MCF 10A (cell line): ENCODE data around the gene ADARB2. TPM values are rescaled to one million over a fixed set of nuclear protein-coding genes. Genes with fewer than 3 reads are reported as not detected.
"Not testable (repeated sequence)": the region's sequence is repeated elsewhere in the genome, so short reads cannot be mapped to it uniquely, and the experiment has no call there.

Experiments
- BruUV-seq: library from RNA; stranded (reverse); fragments of 400-500 nt; replicated peaks from 2 replicates; lab custom pipeline; 2021; lab: Mats Ljungman, UMichigan
- CTCF ChIA-PET: fragments of 300-600 bp; sonication (Branson Sonifier 250); formaldehyde crosslinking; extraction: SDS; loops from one replicate; lab custom pipeline; 2021; ENCODE audit warnings: antibody characterized with exemption, inconsistent platforms; lab: Yijun Ruan, JAX
- POLR2A ChIA-PET: fragments of 300-600, 350-650 bp; sonication (Branson Sonifier 250); formaldehyde crosslinking; extraction: SDS; loops from one replicate; lab custom pipeline; 2020; ENCODE audit warnings: antibody characterized with exemption, inconsistent platforms; lab: Yijun Ruan, JAX
- DNase-seq: peaks from one replicate; pipeline ENCODE4 v3.0.0-alpha.2; 2018; ENCODE audit not compliant: unreplicated experiment
- H3K27ac Mint-ChIP-seq: one replicate; pipeline ENCODE4 v1.8.0; 2022; ENCODE audit warnings: mild to moderate bottlenecking, low read depth, mixed read lengths; ENCODE audit not compliant: unreplicated experiment
- H3K27me3 Mint-ChIP-seq: one replicate; pipeline ENCODE4 v1.8.0; 2022; ENCODE audit warnings: mixed read lengths; ENCODE audit not compliant: insufficient read depth, unreplicated experiment
- H3K36me3 Mint-ChIP-seq: one replicate; pipeline ENCODE4 v1.8.0; 2022; ENCODE audit warnings: mild to moderate bottlenecking, moderate library complexity, mixed read lengths; ENCODE audit not compliant: insufficient read depth, unreplicated experiment
- H3K4me1 Mint-ChIP-seq: one replicate; pipeline ENCODE4 v1.8.0; 2022; ENCODE audit warnings: mixed read lengths; ENCODE audit not compliant: insufficient read depth, unreplicated experiment
- H3K4me3 Mint-ChIP-seq: one replicate; pipeline ENCODE4 v1.8.0; 2022; ENCODE audit warnings: mild to moderate bottlenecking, moderate library complexity, mixed read lengths; ENCODE audit not compliant: unreplicated experiment
- H3K9me3 Mint-ChIP-seq: one replicate; pipeline ENCODE4 v1.8.0; 2022; ENCODE audit warnings: mixed read lengths; ENCODE audit not compliant: unreplicated experiment
- CTCF ChIP-seq: fragments of 200-600 bp; IDR thresholded peaks from one replicate; pipeline ENCODE4 v1.8.0; 2022; ENCODE audit warnings: antibody characterized with exemption, mild to moderate bottlenecking; ENCODE audit not compliant: unreplicated experiment
- intact Hi-C: fragments of 100-400 bp; cut with micrococcal nuclease; formaldehyde crosslinking; loops from 2 replicates; pipeline ENCODE4 v1.14.1; 2022
- total RNA-seq: library from RNA; stranded (reverse); gene quantifications from 2 replicates; pipeline ENCODE4 v1.2.3, GENCODE V29; 2022

Gene ADARB2
- total RNA-seq, 1 experiment from 2014 or later = 0.96 TPM

- CTCF ChIA-PET = no interaction called here
- BruUV-seq = no TSS peak
These were observed 319.8 kb downstream of the ADARB2 start for GRCh38 chr10:1417574-1417973.

DNA sequence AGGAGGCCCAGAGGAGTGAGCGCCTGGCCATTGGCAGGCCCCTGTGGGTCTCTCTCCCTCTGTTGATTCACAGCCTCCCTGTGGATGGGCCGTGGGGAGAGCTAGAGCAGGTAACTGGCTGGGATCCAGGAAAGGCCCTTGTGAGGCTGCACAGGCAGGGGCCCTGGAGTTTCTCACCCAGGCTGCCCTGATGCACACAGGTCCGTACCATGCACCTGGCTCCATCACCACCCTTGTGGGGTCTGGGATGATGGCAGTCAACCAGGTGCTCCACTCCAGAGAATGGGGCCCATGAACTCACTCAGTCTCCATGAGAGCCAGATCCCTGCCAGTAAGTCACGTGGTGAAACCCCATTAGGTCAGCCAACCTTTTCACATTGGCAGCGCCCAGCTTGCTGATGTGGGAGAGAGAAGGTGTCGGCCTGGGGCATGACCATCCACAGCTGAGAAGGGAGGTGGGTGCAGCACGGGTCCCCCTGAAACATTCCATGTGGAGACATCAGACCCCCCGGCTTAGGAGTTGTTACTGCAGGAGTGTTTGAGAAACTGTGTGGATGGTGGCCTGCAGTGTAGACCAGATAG, 320.8 kb downstream of the ADARB2 start:
- intact Hi-C loops = no loop called here
- Mint-ChIP-seq H3K9me3 (peaks cover 13% of the 10 kb centered on the region), H3K27me3 (no peaks in the 10 kb centered on the region), H3K4me1 (peaks cover 6% of the 10 kb centered on the region), H3K36me3 (no peaks in the 10 kb centered on the region), H3K27ac (no peak overlapping the region), H3K4me3 (no peak overlapping the region)
- ChIA-PET CTCF (no interaction called here), POLR2A (interaction anchor here (0.7 kb wide), 1 partner anchor 1583 kb away, joined by 4 read pairs; no protein-coding TSS in a partner anchor)
- DNase-seq = no peak
- TF ChIP-seq CTCF = no peak
- no TSS peak for BruUV-seq

More at GRCh38 chr10:1417574-1417973, 319.8 kb downstream of the ADARB2 start:
- Mint-ChIP-seq H3K27ac (no peak overlapping the region), H3K4me1 (peaks cover 6% of the 10 kb centered on the region), H3K27me3 (no peaks in the 10 kb centered on the region), H3K36me3 (no peaks in the 10 kb centered on the region), H3K9me3 (peaks cover 13% of the 10 kb centered on the region), H3K4me3 (no peak overlapping the region)
- intact Hi-C loops = no loop called here
- POLR2A ChIA-PET = no interaction called here
- no peak for DNase-seq
- no peak for TF ChIP-seq CTCF

DNA sequence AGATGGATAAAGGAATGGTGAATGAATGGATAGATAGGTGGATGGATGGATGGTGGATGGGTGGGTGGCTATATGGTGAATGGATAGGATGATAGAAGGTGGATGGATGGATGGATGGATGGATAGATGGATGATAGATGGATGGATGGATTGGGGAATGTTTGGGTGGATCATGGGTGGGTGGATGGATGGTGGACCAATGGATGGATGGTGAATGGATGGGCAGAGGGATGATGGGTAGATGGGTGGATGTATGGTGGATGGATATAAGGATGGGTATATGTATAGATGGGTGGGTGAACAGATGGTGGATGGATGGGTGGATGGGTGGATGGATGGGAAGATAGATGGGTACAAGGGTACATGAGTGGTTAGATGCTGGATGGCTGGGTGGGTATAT, 322.4 kb downstream of the ADARB2 start:
- H3K4me1 Mint-ChIP-seq = no peaks in the 10 kb centered on the region
- ChIA-PET POLR2A (no interaction called here), CTCF (interaction anchor here (0.6 kb wide), 1 partner anchor 1523 kb away, joined by 4 read pairs; no protein-coding TSS in a partner anchor)
- no peak overlapping the region for H3K4me3 Mint-ChIP-seq
- intact Hi-C loops = no loop called here
- peaks cover 13% of the 10 kb centered on the region for H3K9me3 Mint-ChIP-seq
- no peak for TF ChIP-seq CTCF
- no peak overlapping the region for H3K27ac Mint-ChIP-seq
- no peaks in the 10 kb centered on the region for H3K27me3 Mint-ChIP-seq
- BruUV-seq = no TSS peak
- H3K36me3 Mint-ChIP-seq = no peaks in the 10 kb centered on the region
- DNase-seq = no peak

DNA sequence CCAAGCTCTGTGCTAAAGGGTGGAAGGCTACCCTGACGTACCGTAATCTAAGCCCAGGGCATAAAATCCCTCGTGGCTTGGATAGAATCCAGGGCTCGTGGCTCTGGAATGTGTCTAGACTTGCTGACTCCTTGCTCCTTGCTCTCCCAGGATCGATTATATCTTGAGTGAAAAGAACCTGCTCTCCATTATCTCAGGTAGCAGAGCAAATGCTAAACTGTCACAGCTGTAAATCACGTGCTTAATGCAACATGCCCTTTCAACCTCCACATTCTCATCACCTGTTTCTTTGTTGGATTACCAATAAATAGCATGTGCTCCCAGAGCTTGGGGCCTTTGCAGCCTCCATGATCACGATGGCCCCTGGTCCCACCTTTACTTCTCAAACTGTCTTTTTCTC, 323.0 kb downstream of the ADARB2 start:
- H3K27ac Mint-ChIP-seq, H3K4me3 Mint-ChIP-seq, H3K27me3 Mint-ChIP-seq, CTCF ChIA-PET, H3K4me1 Mint-ChIP-seq, H3K36me3 Mint-ChIP-seq, BruUV-seq, intact Hi-C loops, DNase-seq: not testable (repeated sequence)
- H3K9me3 Mint-ChIP-seq = peaks cover 13% of the 10 kb centered on the region
- POLR2A ChIA-PET = interaction anchor here (0.6 kb wide), 1 partner anchor 1541 kb away, joined by 3 read pairs; no protein-coding TSS in a partner anchor
